Endothelial cell of umbilical vein (primary cell): Measurements from ENCODE around the gene CTTNBP2NL. TPM values are rescaled to one million over a fixed set of nuclear protein-coding genes. Genes with fewer than 3 reads are reported as not detected.

Source experiments
- BruUV-seq: library from RNA; stranded (reverse); fragments of 400-500 nt; replicated peaks from 2 replicates; lab custom pipeline; 2021; lab: Mats Ljungman, UMichigan
- CTCF ChIA-PET: fragments of 300-600, 350-600 bp; sonication (Branson Sonifier 250); formaldehyde crosslinking; loops from one replicate; lab custom pipeline; 2021; ENCODE audit warnings: antibody characterized with exemption, inconsistent platforms; lab: Charles Lee
- POLR2A ChIA-PET: fragments of 300-600, 350-600 bp; sonication (Branson Sonifier 250); formaldehyde crosslinking; loops from one replicate; lab custom pipeline; 2021; ENCODE audit warnings: antibody characterized with exemption, inconsistent platforms; lab: Charles Lee
- DNase-seq: peaks from one replicate; pipeline ENCODE4 v3.0.0-alpha.2; 2011; ENCODE audit warnings: low read depth, low spot score
- FAIRE-seq: peaks from 2 replicates; lab custom pipeline; 2011; peaks lifted over from hg19 to GRCh38; lab: Jason Lieb, UNC
- H2AFZ ChIP-seq: 2 replicates; pipeline ENCODE4 v1.6.0; 2012; ENCODE audit warnings: low read depth, low read length, control low read depth, inconsistent platforms
- H3K27ac ChIP-seq: 2 replicates; pipeline ENCODE4 v1.5.1; 2011; ENCODE audit warnings: low read depth, mild to moderate bottlenecking, control low read depth, low read length, moderate library complexity; ENCODE audit not compliant: insufficient read depth
- H3K27me3 ChIP-seq, 2 experiments: 2 replicates each; pipeline versions ENCODE4 v1.6.0 to v1.6.1; 2011; ENCODE audit warnings: low read length in 2 of 2, mixed read lengths in 1 of 2; ENCODE audit not compliant: control insufficient read depth in 2 of 2, insufficient read depth in 2 of 2
- H3K36me3 ChIP-seq, 2 experiments: 2 replicates in 1 of 2; 3 replicates in 1 of 2; pipeline ENCODE4 v1.5.1; 2011; ENCODE audit warnings: low read length in 2 of 2, mild to moderate bottlenecking in 1 of 2, moderate library complexity in 1 of 2; ENCODE audit not compliant: control insufficient read depth in 2 of 2, insufficient read depth in 2 of 2; ENCODE audit errors: extremely low read depth in 1 of 2
- H3K4me1 ChIP-seq: 3 replicates; pipeline ENCODE4 v1.5.1; 2011; ENCODE audit warnings: mild to moderate bottlenecking, low read length; ENCODE audit not compliant: control insufficient read depth, insufficient read depth; ENCODE audit errors: extremely low read depth
- H3K4me2 ChIP-seq: 2 replicates; pipeline ENCODE4 v1.6.1; 2011; ENCODE audit warnings: low read length, control low read depth, mixed read lengths; ENCODE audit not compliant: insufficient read depth
- H3K4me3 ChIP-seq, 3 experiments: fragments of 200-600 bp in 1 of 3; sonication (generic), shearing (Covaris generic) in 1 of 3; replicated peaks in 1 of 3; 2 replicates each; pipeline ENCODE4 v1.5.1; 2011 to 2016; ENCODE audit warnings: control low read depth in 3 of 3, low read length in 3 of 3, mild to moderate bottlenecking in 2 of 3, inconsistent platforms in 1 of 3, low read depth in 1 of 3, moderate library complexity in 1 of 3; ENCODE audit not compliant: insufficient read depth in 1 of 3
- H3K79me2 ChIP-seq: 2 replicates; pipeline ENCODE4 v1.6.0; 2012; ENCODE audit warnings: low read length, inconsistent platforms; ENCODE audit not compliant: control insufficient read depth, insufficient read depth
- H3K9ac ChIP-seq: replicated peaks from 2 replicates; pipeline ENCODE3; 2011; ENCODE audit warnings: low read length, control low read depth; ENCODE audit not compliant: insufficient read depth; ENCODE audit errors: extremely low read depth
- H3K9me1 ChIP-seq: replicated peaks from 3 replicates; pipeline ENCODE4 v1.6.0; 2011; ENCODE audit warnings: mild to moderate bottlenecking, low read length; ENCODE audit not compliant: control insufficient read depth, insufficient read depth; ENCODE audit errors: extremely low read depth
- H3K9me3 ChIP-seq: replicated peaks from 2 replicates; pipeline ENCODE4 v1.5.1; 2012; ENCODE audit warnings: low read length, inconsistent platforms; ENCODE audit not compliant: control insufficient read depth, insufficient read depth
- H4K20me1 ChIP-seq: replicated peaks from 2 replicates; pipeline ENCODE3; 2011; ENCODE audit warnings: mild to moderate bottlenecking, low read length; ENCODE audit not compliant: control insufficient read depth, insufficient read depth; ENCODE audit errors: extremely low read depth
- CTCF ChIP-seq, 2 donors: IDR thresholded peaks; 1 replicate in 1 of 2; 2 replicates in 1 of 2; pipeline ENCODE4 v1.5.1; 2011; ENCODE audit warnings: low read length in 2 of 2, mild to moderate bottlenecking in 2 of 2, moderate library complexity in 2 of 2, control low read depth in 1 of 2, inconsistent platforms in 1 of 2, low read depth in 1 of 2; ENCODE audit not compliant: insufficient read depth in 1 of 2; ENCODE audit errors: extremely low read depth in 1 of 2
- EZH2 ChIP-seq: IDR thresholded peaks from 2 replicates; pipeline ENCODE4 v1.6.1; 2012; ENCODE audit warnings: borderline replicate concordance, low read depth, mild to moderate bottlenecking, moderate library complexity, low read length, inconsistent platforms; ENCODE audit not compliant: severe bottlenecking
- FOS ChIP-seq: IDR thresholded peaks from 2 replicates; pipeline ENCODE4 v1.6.1; 2011; ENCODE audit warnings: mild to moderate bottlenecking, low read length, moderate library complexity, borderline replicate concordance; ENCODE audit not compliant: insufficient read depth
- GATA2 ChIP-seq: IDR thresholded peaks from 2 replicates; pipeline ENCODE4 v1.7.0; 2011; ENCODE audit warnings: low read depth, mild to moderate bottlenecking, moderate library complexity, mixed read lengths, low read length; ENCODE audit not compliant: insufficient read length, insufficient read depth
- JUN ChIP-seq: IDR thresholded peaks from 2 replicates; pipeline ENCODE4 v1.6.1; 2011; ENCODE audit warnings: borderline replicate concordance, low read depth; ENCODE audit not compliant: insufficient read length, insufficient read depth
- MAX ChIP-seq: IDR thresholded peaks from 2 replicates; pipeline ENCODE4 v1.6.1; 2011; ENCODE audit not compliant: insufficient read depth, insufficient read length
- MYC ChIP-seq: IDR thresholded peaks from one replicate; pipeline ENCODE4 v1.6.1; 2011; ENCODE audit warnings: mild to moderate bottlenecking, low read depth, low read length
- POLR2A ChIP-seq: IDR thresholded peaks from 2 replicates; pipeline ENCODE4 v1.6.1; 2012; ENCODE audit warnings: low read depth, mild to moderate bottlenecking, control low read depth, low read length
- POLR2AphosphoS5 ChIP-seq: IDR thresholded peaks from 2 replicates; pipeline ENCODE4 v1.6.1; 2012; ENCODE audit warnings: low read depth, mild to moderate bottlenecking, control low read depth, low read length, moderate library complexity; ENCODE audit not compliant: insufficient read depth
- dilution Hi-C: fragments of 300-500 bp; cut with MboI; formaldehyde crosslinking; loops from one replicate; pipeline ENCODE4 v1.15.0; 2019; ENCODE audit warnings: low sequenced_read_pairs; ENCODE audit not compliant: extremely low pct_ligation_motif_present
- intact Hi-C: fragments of 100-400 bp; cut with micrococcal nuclease; formaldehyde crosslinking; loops from one replicate; pipeline ENCODE4 v1.10.0; 2022
- polyA plus RNA-seq, 4 experiments: library from polyadenylated mRNA; depleted of rRNA in 3 of 4; stranded (reverse) in 3 of 4; unstranded in 1 of 4; fragments of >200 nt; gene quantifications; 2 replicates each; pipeline versions ENCODE4 v1.2.1 to v1.2.3, GENCODE V29; 2011 to 2012; ENCODE audit warnings: missing spikeins in 1 of 4
- total RNA-seq: library from RNA; stranded (reverse); gene quantifications from 2 replicates; pipeline ENCODE4 v1.2.3, GENCODE V29; 2021

CTTNBP2NL gene
- total and polyA plus RNA-seq, 2 donors (not counting 3 experiments of a cell fraction or from before 2014, with no cell fraction given): 21.5 to 94.4 TPM

GRCh38 chr1:112373806-112374205, 22.2 kb upstream of the CTTNBP2NL start:
- Histone ChIP-seq H3K79me2 (no peaks in the 10 kb centered on the region), H2AFZ (no peak overlapping the region), H3K9me3 (no peaks in the 10 kb centered on the region), H3K4me1 (no peaks in the 10 kb centered on the region), H3K9me1 (no peaks in the 10 kb centered on the region), H3K27ac (no peak overlapping the region), H4K20me1 (no peaks in the 10 kb centered on the region), H3K36me3 (no peaks in the 10 kb centered on the region), H3K27me3 (peaks cover 0 to under 1% of the 10 kb centered on the region in 2 experiments), H3K4me3 (no peak overlapping the region), H3K9ac (no peak overlapping the region), H3K4me2 (no peak overlapping the region)
- no TSS peak for BruUV-seq
- ChIA-PET POLR2A (no interaction called here), CTCF (interaction anchor here (1.6 to 10.0 kb wide), 2 partner anchors 16 to 75 kb away, joined by 4 to 137 read pairs; no protein-coding TSS in a partner anchor)
- intact Hi-C loops (no loop called here), dilution Hi-C loops (no loop called here)
- no peak for FAIRE-seq
- no peak for TF ChIP-seq POLR2A
- TF ChIP-seq JUN: no peak
- no peak for TF ChIP-seq GATA2
- no peak for TF ChIP-seq MYC
- no peak for TF ChIP-seq CTCF (IDR thresholded peaks at IDR 0.05; ENCODE audit: extremely low read depth in 1 of 2, insufficient read depth in 1 of 2, low read depth in 1 of 2, low read length in 2 of 2)
- no peak for TF ChIP-seq EZH2
- TF ChIP-seq MAX: no peak
- no peak for TF ChIP-seq POLR2AphosphoS5
- no peak for TF ChIP-seq FOS
- no peak for DNase-seq
